ENCODE results near the gene P2RY13. TPM values are rescaled to one million over a fixed set of nuclear protein-coding genes. Genes with fewer than 3 reads are reported as not detected.

P2RY13 gene
- total and polyA plus RNA-seq, 2 of the 13 experiments (the other 11 are each of a cell fraction or from before 2014, with no cell fraction given), result not detected

DNA sequence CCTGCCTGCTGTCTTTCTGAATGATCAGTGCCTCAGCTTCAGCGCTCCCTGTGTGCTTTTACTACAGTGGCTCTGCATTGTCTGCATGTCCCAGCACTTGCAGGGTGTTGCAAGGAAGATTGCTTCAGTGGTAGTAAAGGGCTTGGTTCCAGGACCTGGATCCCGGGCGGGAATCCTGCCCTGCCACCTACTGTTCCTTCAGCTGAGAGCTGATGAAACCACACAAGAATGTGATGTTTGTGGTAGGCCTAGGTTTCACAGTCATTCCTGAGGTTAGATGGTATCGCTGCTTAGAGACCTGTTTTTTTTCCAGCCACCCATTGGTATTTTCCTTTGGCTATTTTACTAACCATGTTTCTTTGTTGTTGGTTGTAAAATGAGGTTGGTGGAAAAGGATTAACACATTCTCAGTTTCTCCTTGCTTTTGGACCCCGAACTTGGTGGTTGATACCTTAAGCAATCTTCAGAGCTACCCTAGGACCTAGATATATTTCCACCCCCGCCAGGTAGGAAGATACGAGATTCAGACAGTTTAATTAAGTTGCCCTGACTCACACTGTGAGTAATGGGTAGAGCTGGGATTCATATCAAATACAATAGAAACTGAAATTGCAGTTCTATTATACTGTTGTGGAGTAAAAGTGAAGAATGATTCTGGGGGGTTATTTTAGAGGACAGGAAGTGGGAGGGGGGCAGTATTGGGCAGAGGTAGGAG is 24.1 kb downstream of the P2RY13 start (continued):
- TF ChIP-seq CBX2 (IDR thresholded peaks at IDR 0.05; ENCODE audit: low read depth, low read length) (no peak), CBX2 (CRISPR knock-in tag; IDR thresholded peaks at IDR 0.05; ENCODE audit: low read depth) (no peak), SRSF1 (optimal IDR thresholded peaks at IDR 0.05; ENCODE audit: low read depth, low read length) (no peak), SMYD3 (CRISPR knock-in tag; IDR thresholded peaks at IDR 0.05) (no peak), PAX8 (CRISPR knock-in tag; IDR thresholded peaks at IDR 0.05; ENCODE audit: borderline replicate concordance) (no peak), ZNF616 (CRISPR knock-in tag; IDR thresholded peaks at IDR 0.05; ENCODE audit: low read depth) (no peak), PHF8 (CRISPR knock-in tag; IDR thresholded peaks at IDR 0.05) (no peak), PRPF4 (IDR thresholded peaks at IDR 0.05; ENCODE audit: low read depth, low read length, poor library complexity, severe bottlenecking) (no peak), ZMYM3 (CRISPR knock-in tag; IDR thresholded peaks at IDR 0.05) (no peak), MAFG (CRISPR knock-in tag; IDR thresholded peaks at IDR 0.05) (no peak), FOXA3 (CRISPR knock-in tag; IDR thresholded peaks at IDR 0.05) (peak; percentile 15; the same call in 1 of the 2 replicates)
- TF ChIP-seq, protein P1, sequence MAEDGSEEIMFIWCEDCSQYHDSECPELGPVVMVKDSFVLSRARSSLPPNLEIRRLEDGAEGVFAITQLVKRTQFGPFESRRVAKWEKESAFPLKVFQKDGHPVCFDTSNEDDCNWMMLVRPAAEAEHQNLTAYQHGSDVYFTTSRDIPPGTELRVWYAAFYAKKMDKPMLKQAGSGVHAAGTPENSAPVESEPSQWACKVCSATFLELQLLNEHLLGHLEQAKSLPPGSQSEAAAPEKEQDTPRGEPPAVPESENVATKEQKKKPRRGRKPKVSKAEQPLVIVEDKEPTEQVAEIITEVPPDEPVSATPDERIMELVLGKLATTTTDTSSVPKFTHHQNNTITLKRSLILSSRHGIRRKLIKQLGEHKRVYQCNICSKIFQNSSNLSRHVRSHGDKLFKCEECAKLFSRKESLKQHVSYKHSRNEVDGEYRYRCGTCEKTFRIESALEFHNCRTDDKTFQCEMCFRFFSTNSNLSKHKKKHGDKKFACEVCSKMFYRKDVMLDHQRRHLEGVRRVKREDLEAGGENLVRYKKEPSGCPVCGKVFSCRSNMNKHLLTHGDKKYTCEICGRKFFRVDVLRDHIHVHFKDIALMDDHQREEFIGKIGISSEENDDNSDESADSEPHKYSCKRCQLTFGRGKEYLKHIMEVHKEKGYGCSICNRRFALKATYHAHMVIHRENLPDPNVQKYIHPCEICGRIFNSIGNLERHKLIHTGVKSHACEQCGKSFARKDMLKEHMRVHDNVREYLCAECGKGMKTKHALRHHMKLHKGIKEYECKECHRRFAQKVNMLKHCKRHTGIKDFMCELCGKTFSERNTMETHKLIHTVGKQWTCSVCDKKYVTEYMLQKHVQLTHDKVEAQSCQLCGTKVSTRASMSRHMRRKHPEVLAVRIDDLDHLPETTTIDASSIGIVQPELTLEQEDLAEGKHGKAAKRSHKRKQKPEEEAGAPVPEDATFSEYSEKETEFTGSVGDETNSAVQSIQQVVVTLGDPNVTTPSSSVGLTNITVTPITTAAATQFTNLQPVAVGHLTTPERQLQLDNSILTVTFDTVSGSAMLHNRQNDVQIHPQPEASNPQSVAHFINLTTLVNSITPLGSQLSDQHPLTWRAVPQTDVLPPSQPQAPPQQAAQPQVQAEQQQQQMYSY (CRISPR knock-in tag; IDR thresholded peaks at IDR 0.05), result no peak
- TF ChIP-seq, protein P2, sequence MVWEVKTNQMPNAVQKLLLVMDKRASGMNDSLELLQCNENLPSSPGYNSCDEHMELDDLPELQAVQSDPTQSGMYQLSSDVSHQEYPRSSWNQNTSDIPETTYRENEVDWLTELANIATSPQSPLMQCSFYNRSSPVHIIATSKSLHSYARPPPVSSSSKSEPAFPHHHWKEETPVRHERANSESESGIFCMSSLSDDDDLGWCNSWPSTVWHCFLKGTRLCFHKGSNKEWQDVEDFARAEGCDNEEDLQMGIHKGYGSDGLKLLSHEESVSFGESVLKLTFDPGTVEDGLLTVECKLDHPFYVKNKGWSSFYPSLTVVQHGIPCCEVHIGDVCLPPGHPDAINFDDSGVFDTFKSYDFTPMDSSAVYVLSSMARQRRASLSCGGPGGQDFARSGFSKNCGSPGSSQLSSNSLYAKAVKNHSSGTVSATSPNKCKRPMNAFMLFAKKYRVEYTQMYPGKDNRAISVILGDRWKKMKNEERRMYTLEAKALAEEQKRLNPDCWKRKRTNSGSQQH (CRISPR knock-in tag; IDR thresholded peaks at IDR 0.05; ENCODE audit: low read depth), result no peak
